Trophoblast cell (in vitro differentiated cells and primary cell): Measurements from ENCODE around the gene NRDC.

Experiments used
- DNase-seq, 2 donors: peaks; one replicate each; pipeline ENCODE4 v3.0.0-alpha.2; 2016
- H2AFZ ChIP-seq: 2 replicates; pipeline ENCODE4 v1.6.1; 2013; ENCODE audit warnings: low read length, moderate library complexity, mild to moderate bottlenecking; ENCODE audit not compliant: insufficient read depth, poor library complexity
- H2AK5ac ChIP-seq: 2 replicates; pipeline ENCODE4 v1.6.1; 2013; ENCODE audit warnings: mild to moderate bottlenecking, low read length
- H2BK120ac ChIP-seq: 2 replicates; pipeline ENCODE4 v1.6.1; 2013; ENCODE audit warnings: low read length, mild to moderate bottlenecking, moderate library complexity; ENCODE audit not compliant: insufficient read depth, poor library complexity
- H2BK12ac ChIP-seq: 2 replicates; pipeline ENCODE4 v1.6.1; 2013; ENCODE audit warnings: mild to moderate bottlenecking, low read length, moderate library complexity
- H2BK5ac ChIP-seq: 2 replicates; pipeline ENCODE4 v1.6.1; 2013; ENCODE audit warnings: low read length, low read depth, moderate library complexity, mild to moderate bottlenecking; ENCODE audit not compliant: poor library complexity
- H3K14ac ChIP-seq: 2 replicates; pipeline ENCODE4 v1.6.1; 2013; ENCODE audit warnings: mild to moderate bottlenecking, low read length
- H3K18ac ChIP-seq: 2 replicates; pipeline ENCODE4 v1.6.1; 2013; ENCODE audit warnings: mild to moderate bottlenecking, low read length
- H3K23ac ChIP-seq: 2 replicates; pipeline ENCODE4 v1.6.1; 2013; ENCODE audit warnings: low read length
- H3K27ac ChIP-seq: 2 replicates; pipeline ENCODE4 v1.5.1; 2013; ENCODE audit warnings: low read depth, mild to moderate bottlenecking, inconsistent platforms, low read length, moderate library complexity
- H3K27me3 ChIP-seq: 2 replicates; pipeline ENCODE4 v1.6.1; 2013; ENCODE audit warnings: inconsistent platforms, mild to moderate bottlenecking, low read length, moderate library complexity; ENCODE audit not compliant: insufficient read depth
- H3K36me3 ChIP-seq, 2 experiments: 1 replicate in 1 of 2; 2 replicates in 1 of 2; pipeline ENCODE4 v1.6.1; 2013; ENCODE audit warnings: low read length in 2 of 2, mild to moderate bottlenecking in 2 of 2, moderate library complexity in 1 of 2; ENCODE audit not compliant: insufficient read depth in 2 of 2, control insufficient read depth in 1 of 2
- H3K4ac ChIP-seq: 2 replicates; pipeline ENCODE4 v1.6.1; 2013; ENCODE audit warnings: low read depth, mild to moderate bottlenecking, low read length, moderate library complexity
- H3K4me1 ChIP-seq, 2 experiments: 1 replicate in 1 of 2; 2 replicates in 1 of 2; pipeline ENCODE4 v1.6.1; 2013; ENCODE audit warnings: low read length in 2 of 2, mild to moderate bottlenecking in 2 of 2, moderate library complexity in 1 of 2; ENCODE audit not compliant: insufficient read depth in 2 of 2, control insufficient read depth in 1 of 2
- H3K4me2 ChIP-seq: 2 replicates; pipeline ENCODE4 v1.6.1; 2013; ENCODE audit warnings: inconsistent platforms, mild to moderate bottlenecking, low read length, moderate library complexity
- H3K4me3 ChIP-seq: 2 replicates; pipeline ENCODE4 v1.5.1; 2013; ENCODE audit warnings: mild to moderate bottlenecking, low read depth, low read length, inconsistent platforms
- H3K79me1 ChIP-seq: one replicate; pipeline ENCODE4 v1.6.1; 2013; ENCODE audit warnings: low read length
- H3K79me2 ChIP-seq: 2 replicates; pipeline ENCODE4 v1.6.1; 2013; ENCODE audit warnings: low read length, mild to moderate bottlenecking; ENCODE audit not compliant: control insufficient read depth, insufficient read depth, poor library complexity
- H3K9ac ChIP-seq: 2 replicates; pipeline ENCODE4 v1.6.1; 2013; ENCODE audit warnings: mild to moderate bottlenecking, low read length
- H3K9me3 ChIP-seq: 2 replicates; pipeline ENCODE4 v1.6.1; 2013; ENCODE audit warnings: low read depth, mild to moderate bottlenecking, control low read depth, inconsistent platforms, low read length; ENCODE audit not compliant: insufficient read depth
- H4K12ac ChIP-seq: 2 replicates; pipeline ENCODE4 v1.6.1; 2013; ENCODE audit warnings: low read depth, mild to moderate bottlenecking, low read length, moderate library complexity
- H4K8ac ChIP-seq: 2 replicates; pipeline ENCODE4 v1.6.1; 2013; ENCODE audit warnings: low read depth, mild to moderate bottlenecking, low read length, moderate library complexity
- H4K91ac ChIP-seq: one replicate; pipeline ENCODE4 v1.6.1; 2013; ENCODE audit warnings: low read depth, mild to moderate bottlenecking, low read length, moderate library complexity
- WGBS: extraction: QIAGEN DNeasy Blood & Tissue Kit; methylation state at CpG from one replicate; pipeline ENCODE4 v1.1.7; 2013; ENCODE audit warnings: missing lambda C conversion rate; ENCODE audit not compliant: insufficient read length, insufficient coverage; ENCODE audit errors: extremely low coverage; 5-methylcytosine and 5-hydroxymethylcytosine counted together

NRDC gene

GRCh38 chr1:51859333-51859732, 19.2 kb downstream of the NRDC start:
- Histone ChIP-seq H2BK120ac (no peak overlapping the region), H4K12ac (peak overlapping the region; percentile 65), H3K79me1 (no peaks in the 10 kb centered on the region), H4K8ac (no peak overlapping the region), H4K91ac (no peak overlapping the region), H3K9me3 (peaks cover 1% of the 10 kb centered on the region), H2BK5ac (no peak overlapping the region), H3K79me2 (no peaks in the 10 kb centered on the region), H3K14ac (no peak overlapping the region), H3K27me3 (no peaks in the 10 kb centered on the region), H3K23ac (no peak overlapping the region), H3K18ac (peak overlapping the region; percentile 84), H3K4me1 (no peaks in the 10 kb centered on the region), H3K27ac (no peak overlapping the region), H2BK12ac (no peak overlapping the region), H3K9ac (no peak overlapping the region), H2AFZ (no peak overlapping the region), H3K4me2 (no peak overlapping the region), H3K4me3 (no peak overlapping the region), H2AK5ac (no peak overlapping the region), H3K36me3 (peaks cover 2 to 4% of the 10 kb centered on the region in 2 experiments), H3K4ac (peak overlapping the region; percentile 69)
- WGBS, result no CpG with 5 or more reads among the region's 2 CpGs
- no peak for DNase-seq

- Histone ChIP-seq H3K4me2 (no peak overlapping the region), H2BK120ac (no peak overlapping the region), H3K79me2 (no peaks in the 10 kb centered on the region), H3K18ac (no peak overlapping the region), H3K4me1 (no peaks in the 10 kb centered on the region), H3K23ac (no peak overlapping the region), H3K79me1 (no peaks in the 10 kb centered on the region), H4K91ac (no peak overlapping the region), H2AFZ (no peak overlapping the region), H3K4ac (no peak overlapping the region), H2AK5ac (no peak overlapping the region), H3K27me3 (no peaks in the 10 kb centered on the region), H3K27ac (no peak overlapping the region), H4K12ac (no peak overlapping the region), H2BK5ac (no peak overlapping the region), H2BK12ac (no peak overlapping the region), H4K8ac (no peak overlapping the region), H3K9ac (no peak overlapping the region), H3K9me3 (peaks cover 1% of the 10 kb centered on the region), H3K36me3 (peaks cover 2 to 4% of the 10 kb centered on the region in 2 experiments), H3K4me3 (no peak overlapping the region), H3K14ac (no peak overlapping the region)
- WGBS, result no CpG with 5 or more reads among the region's 1 CpG
- DNase-seq, result no peak
Observed at GRCh38 chr1:51858892-51859291, 19.6 kb downstream of the NRDC start.

GRCh38 chr1:51856745-51857144, 21.8 kb downstream of the NRDC start:
- Histone ChIP-seq H3K27me3 (no peaks in the 10 kb centered on the region), H4K12ac (no peak overlapping the region), H3K27ac (no peak overlapping the region), H3K79me2 (no peaks in the 10 kb centered on the region), H4K91ac (no peak overlapping the region), H2BK5ac (no peak overlapping the region), H2BK12ac (no peak overlapping the region), H3K4me3 (no peak overlapping the region), H3K4me2 (no peak overlapping the region), H2AFZ (no peak overlapping the region), H3K14ac (no peak overlapping the region), H3K9ac (no peak overlapping the region), H3K79me1 (no peaks in the 10 kb centered on the region), H3K4me1 (no peaks in the 10 kb centered on the region), H3K9me3 (peaks cover 1% of the 10 kb centered on the region), H3K36me3 (peaks cover 2 to 4% of the 10 kb centered on the region in 2 experiments), H3K18ac (peak overlapping the region; percentile 29), H2AK5ac (no peak overlapping the region), H4K8ac (no peak overlapping the region), H3K4ac (no peak overlapping the region), H2BK120ac (no peak overlapping the region), H3K23ac (no peak overlapping the region)
- DNase-seq, result no peak

- no peak overlapping the region for H3K14ac ChIP-seq
- no peak overlapping the region for H4K91ac ChIP-seq
- no peak for DNase-seq
- H2AFZ ChIP-seq, result no peak overlapping the region
- H3K4me1 ChIP-seq, result peaks cover 0 to 4% of the 10 kb centered on the region in 2 experiments
- H2BK120ac ChIP-seq, result no peak overlapping the region
- H3K4me3 ChIP-seq, result no peak overlapping the region
- H3K4me2 ChIP-seq, result no peak overlapping the region
- no peak overlapping the region for H4K8ac ChIP-seq
- no peak overlapping the region for H4K12ac ChIP-seq
- H2AK5ac ChIP-seq, result no peak overlapping the region
- H3K36me3 ChIP-seq, result peaks cover 2 to 4% of the 10 kb centered on the region in 2 experiments
- H3K27ac ChIP-seq, result no peak overlapping the region
- no peaks in the 10 kb centered on the region for H3K79me1 ChIP-seq
- no peak overlapping the region for H3K18ac ChIP-seq
- peaks cover 1% of the 10 kb centered on the region for H3K9me3 ChIP-seq
- no peak overlapping the region for H3K23ac ChIP-seq
- H3K79me2 ChIP-seq, result no peaks in the 10 kb centered on the region
- no peaks in the 10 kb centered on the region for H3K27me3 ChIP-seq
- no peak overlapping the region for H2BK12ac ChIP-seq
- H2BK5ac ChIP-seq, result no peak overlapping the region
- no peak overlapping the region for H3K4ac ChIP-seq
- WGBS, result no CpG with 5 or more reads among the region's 3 CpGs
- H3K9ac ChIP-seq, result no peak overlapping the region
Observed at GRCh38 chr1:51855624-51856023, 22.9 kb downstream of the NRDC start.
